Pons (tissue), 1 donor: ENCODE results near the gene WDR83.
A peak's percentile ranks its signal among the peaks of the same experiment; 100 is the strongest.
"Not testable (repeated sequence)": the region's sequence is repeated elsewhere in the genome, so short reads cannot be mapped to it uniquely, and the experiment has no call there.

Source experiments
- DNase-seq: peaks from one replicate; pipeline ENCODE4 v3.0.0-alpha.2; 2016; ENCODE audit warnings: low spot score

WDR83 gene

GRCh38 chr19:12655546-12655945, 11.1 kb upstream of the WDR83 start:
- no peak for DNase-seq

DNA sequence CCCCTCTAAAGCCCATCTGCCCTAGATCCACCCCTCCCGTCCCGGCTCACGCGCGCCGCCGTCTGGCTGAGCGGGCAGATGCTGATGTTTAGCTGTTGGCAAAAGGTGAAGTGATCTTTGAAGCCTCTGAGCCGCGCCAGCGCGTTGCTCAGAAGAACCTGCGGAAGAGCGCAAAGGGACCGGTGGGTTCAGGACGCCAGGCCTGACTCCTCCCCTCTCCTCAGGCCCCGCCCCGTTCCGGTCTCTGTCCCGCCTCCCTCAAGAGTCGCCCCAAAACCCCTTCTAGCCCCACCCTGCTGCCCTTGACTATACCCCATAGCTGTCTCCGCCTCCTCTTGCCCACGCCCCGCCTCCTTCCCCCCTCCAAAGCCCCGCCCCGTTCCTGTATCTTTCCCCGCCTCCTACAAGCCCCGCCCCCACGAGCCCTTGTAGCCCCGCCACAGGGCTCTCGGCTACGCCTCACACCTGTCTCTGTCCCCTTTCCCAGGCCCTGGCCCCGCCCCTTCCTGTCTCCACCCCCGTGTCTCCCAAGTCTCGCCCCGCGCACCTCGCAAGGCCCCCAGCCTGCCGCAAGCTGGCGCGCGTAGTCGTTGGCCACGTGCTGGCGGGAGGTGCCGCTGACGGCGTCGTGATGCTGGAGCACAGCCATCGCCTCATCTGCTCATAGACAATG, 9.6 kb upstream of the WDR83 start:
- no peak for DNase-seq

- no peak for DNase-seq
Measured at GRCh38 chr19:12657966-12658365, 8.6 kb upstream of the WDR83 start.

DNA sequence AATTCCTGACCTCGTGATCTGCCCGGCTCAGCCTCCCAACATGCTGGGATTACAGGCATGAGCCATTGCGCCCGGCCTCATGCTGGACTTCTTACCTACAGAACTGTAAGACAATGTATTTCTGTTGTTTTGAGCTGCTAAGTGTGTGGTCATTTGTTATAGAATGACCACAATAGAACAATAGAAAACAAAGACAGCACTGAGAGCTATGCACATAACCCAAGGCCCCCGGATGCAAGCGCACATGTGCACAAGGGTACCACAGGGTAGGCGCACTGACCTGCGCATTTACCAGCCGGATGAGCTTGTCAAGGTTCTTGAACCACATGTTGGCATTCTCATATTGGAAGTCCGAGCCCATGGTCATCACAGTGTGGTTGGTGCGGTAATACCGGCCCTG, 5.6 kb upstream of the WDR83 start:
- DNase-seq = peak; percentile 79

DNA sequence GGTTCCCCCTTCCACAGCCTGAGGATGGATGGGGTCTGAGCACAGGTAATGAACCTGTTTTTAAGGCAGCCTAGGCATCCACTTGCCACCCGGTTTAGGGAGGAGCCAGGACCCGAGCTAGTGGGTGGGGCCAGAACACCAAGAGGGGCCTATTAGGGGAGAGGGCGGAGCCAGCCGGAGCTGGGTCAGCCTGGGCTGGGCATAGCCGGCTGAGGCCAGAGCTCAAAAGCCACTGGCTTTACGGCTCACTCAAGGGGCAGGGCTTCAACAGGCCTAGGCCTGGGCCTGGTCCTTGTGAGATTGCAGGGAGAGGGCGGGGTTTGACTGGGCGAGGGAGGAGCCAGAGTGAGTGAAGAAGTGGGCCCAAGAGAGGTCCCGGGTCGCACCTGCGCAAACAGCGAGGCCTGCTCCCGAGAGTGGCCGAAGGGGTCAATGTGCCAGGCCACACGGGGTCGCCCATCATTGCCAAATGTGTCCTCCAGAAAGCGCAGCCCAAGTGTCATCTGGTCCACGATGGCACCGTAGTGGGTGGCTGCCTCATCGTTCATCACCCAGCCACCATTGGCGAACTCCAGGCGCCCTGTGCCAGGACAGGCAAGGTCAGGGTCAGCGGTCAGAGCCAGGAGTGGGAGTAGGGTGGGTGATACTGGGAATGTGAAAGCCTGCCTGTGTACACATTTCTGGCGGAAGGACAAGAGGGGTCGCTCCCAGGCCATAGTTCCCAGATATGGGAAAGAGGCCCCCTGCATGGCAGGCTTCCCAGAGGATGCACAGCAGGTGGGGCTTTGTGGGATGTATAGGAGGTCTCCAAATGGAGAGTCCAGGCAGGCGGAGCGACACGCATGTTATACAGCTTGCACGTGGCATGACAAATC, 2.0 kb upstream of the WDR83 start:
- DNase-seq = no peak

GRCh38 chr19:12665281-12665573, 1.4 kb upstream of the WDR83 start:
- DNase-seq = peak; percentile 68

GRCh38 chr19:12665671-12666264, 839 bp upstream of the WDR83 start:
- no peak for DNase-seq

DNA sequence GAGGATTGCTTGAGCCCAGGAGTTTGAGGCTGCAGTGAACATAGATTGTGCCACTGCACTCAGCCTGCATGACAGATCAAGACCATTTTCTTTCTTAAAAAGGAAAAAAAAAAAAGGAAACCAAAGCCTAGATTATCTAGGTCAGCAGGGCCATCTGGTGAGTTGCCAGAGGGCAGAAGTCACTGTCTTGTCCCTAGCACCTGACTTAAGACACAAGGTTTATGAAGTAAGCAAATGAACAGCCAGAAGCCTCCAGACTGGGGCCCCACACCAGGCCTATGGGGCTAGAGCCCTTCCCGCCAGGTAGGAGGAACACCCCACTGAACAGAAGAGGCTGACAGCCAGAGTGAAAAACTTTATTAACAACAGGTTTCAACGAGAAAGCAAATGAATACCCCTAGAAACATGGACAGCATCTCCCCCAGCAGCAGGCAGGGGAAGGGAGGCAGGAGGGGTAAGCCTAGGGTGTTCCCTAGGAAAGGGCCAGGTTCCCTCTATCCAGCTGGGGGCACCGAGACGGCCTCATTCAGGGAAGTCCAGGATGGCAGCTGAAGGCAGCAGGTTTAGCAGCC, 1.2 kb downstream of the WDR83 start:
- no peak for DNase-seq

GRCh38 chr19:12668346-12668745, 1.7 kb downstream of the WDR83 start:
- DNase-seq = no peak

GRCh38 chr19:12668932-12669269, 2.3 kb downstream of the WDR83 start:
- peak; percentile 36 for DNase-seq

- DNase-seq = peak; percentile 91
Measured at GRCh38 chr19:12669270-12670158, 2.9 kb downstream of the WDR83 start.

DNA sequence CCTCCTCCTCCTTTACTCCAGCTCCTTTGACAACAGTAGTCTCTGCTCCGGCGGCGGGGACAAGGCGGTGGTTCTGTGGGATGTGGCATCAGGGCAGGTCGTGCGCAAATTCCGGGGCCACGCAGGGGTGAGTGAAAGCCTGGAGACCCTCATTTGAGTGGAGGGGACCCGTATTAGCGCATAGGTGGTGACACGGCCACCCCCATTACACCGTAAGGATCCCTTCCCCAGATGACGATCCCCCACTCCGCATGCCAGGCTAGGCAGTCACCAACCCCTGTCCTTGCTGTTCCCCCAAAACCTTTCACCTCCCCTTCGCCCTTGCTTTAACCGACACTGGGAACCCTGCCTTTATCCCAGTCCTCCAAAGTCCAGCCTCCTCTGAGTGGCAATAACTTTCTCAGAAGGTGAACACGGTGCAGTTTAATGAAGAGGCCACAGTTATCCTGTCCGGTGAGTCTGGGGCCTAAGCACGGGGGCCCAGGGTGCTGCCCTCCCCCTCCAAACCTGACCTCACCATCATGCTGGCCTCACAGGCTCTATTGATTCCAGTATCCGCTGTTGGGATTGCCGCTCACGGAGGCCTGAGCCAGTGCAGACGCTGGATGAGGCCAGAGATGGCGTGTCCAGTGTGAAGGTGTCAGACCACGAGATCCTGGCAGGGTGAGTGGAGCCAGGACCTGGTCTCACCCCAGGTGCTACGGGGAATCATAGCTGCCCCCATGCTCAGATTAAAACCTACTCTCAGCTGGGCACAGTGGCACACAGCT, 3.7 kb downstream of the WDR83 start:
- DNase-seq = no peak

DNA sequence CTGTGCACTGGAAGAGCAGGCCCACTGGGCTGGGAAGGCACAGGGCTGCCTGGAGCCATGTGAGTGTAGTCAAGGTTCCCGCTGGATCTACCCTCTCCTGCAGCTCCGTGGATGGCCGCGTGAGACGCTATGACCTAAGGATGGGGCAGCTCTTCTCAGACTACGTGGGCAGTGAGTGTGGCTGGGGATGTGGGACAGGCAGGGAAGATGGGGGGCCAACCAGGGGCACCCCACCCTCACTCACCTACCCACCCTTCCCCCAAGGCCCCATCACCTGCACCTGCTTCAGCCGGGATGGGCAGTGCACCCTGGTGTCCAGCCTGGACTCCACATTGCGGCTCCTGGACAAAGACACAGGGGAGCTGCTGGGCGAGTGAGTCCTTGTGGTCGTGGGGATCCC, 6.1 kb downstream of the WDR83 start:
- DNase-seq = no peak

- no peak for DNase-seq
Measured at GRCh38 chr19:12675399-12675798, 8.8 kb downstream of the WDR83 start.

GRCh38 chr19:12675940-12676339, 9.3 kb downstream of the WDR83 start:
- DNase-seq = no peak

DNA sequence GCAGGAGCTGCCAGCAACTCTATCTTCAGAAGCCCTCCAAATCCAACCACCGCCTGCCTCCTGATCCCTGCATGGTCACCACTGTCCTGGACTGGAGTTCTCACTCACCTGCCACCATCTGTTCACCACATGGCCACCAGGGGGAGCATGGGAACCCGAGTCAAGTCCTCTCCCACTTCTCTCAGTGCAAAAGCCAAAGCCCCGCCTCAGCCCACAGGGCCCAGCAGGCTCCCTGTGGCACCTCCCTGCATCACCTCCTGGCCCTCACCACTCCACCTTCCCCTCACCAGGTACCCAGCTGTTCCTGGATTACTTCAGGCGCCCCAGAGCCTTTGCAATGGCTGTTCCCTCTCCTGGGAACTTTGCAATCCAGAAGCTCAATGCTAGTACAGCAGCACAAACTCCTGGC, 9.8 kb downstream of the WDR83 start:
- DNase-seq = peak; percentile 64

- no peak for DNase-seq
Measured at GRCh38 chr19:12676928-12677327, 10.3 kb downstream of the WDR83 start.

DNA sequence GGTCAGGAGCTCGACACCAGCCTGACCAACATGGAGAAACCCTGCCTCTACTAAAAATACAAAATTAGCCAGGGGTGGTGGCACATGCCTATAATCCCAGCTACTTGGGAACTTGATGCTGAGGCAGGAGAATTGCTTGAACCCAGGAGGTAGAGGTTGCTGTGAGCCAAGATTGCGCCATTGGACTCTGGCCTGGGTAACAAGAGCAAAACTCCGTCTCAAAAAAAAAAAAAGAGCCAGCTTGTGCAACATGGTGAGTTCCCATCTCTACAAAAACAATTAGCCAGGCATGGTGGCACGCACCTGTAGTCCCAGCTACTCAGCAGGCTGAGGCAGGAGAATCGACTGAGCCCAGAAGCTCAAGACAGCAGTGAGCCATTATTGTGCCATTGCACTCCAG, 11.4 kb downstream of the WDR83 start:
- DNase-seq = not testable (repeated sequence)

DNA sequence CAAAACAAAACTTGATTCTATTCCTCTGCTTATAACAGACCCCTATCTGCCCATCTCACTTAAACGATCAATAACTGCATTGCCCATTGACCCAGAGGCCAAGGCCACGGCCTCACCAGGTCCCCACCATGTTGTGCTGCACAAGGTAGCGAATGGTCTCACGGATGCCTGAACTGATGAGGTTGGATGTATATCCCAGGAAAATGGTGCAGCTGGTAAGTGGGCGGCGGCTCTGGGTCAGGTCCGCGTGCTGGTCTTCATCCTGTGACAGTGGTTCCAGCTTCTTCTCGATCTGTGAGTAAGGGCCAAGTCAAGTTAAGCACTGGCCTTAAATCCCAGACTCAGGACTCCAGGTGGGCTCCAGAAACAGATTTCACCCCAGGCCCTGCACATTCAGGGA, 13.4 kb downstream of the WDR83 start:
- no peak for DNase-seq

DNA sequence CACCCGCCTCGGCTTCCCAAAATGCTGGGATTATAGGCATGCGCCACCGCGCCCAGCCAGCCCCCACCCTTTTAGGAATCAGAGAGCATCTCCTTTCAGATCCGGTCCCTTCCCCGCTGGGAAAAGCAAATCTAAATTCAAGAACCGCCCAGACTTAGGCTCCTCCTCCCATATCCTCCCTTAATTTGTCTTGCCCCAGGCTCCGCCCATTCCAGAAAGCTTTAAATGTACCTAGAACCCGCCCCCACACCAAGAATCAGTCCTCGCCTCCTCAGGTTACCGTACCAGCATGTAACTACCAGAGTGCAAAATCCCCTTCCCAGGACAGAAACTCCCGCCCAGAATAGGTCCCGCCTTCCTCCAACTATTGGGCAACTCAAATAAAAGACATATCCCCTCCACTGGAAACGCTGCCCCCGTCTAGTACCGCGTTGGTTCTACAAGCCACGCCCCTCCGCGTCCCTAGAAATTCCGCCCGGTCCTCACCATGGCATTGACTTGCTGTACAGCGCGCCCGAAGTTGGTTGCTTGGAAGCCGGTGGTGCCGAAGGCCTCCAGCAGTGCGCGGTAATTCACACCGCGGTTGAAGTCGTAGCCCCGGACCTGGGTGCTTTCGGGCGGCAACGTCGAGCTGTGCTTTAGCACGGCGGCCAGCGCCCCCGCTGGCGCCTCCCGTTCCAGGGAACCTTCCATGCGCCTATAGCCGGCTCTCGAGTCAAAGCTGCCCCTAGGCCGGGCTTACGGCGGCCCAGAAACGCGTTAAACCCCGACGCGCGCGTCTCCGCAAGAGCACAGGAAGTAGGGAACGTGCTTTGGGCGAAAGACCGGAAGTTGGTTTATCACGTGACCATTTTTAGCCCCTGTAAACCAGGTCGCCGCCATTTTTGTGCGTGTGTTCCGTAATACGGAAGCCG, 14.7 kb downstream of the WDR83 start, which contains the start of gene DHPS:
Gene DHPS (minus strand): TSS at position 807 of the 914 bp plus-strand sequence. CDS start 114 bp downstream, at position 693.
- DNase-seq = peak; percentile 95
